H1 (cell line): ENCODE data around the gene SLC9C1. TPM values are rescaled to one million over a fixed set of nuclear protein-coding genes. Genes with fewer than 3 reads are reported as not detected.

Experiments
- CTCF ChIA-PET: fragments of 300-600 bp; sonication (Branson Sonifier 250); formaldehyde crosslinking; loops from one replicate; lab custom pipeline; 2021; ENCODE audit not compliant: partially characterized antibody; lab: Charles Lee
- POLR2A ChIA-PET: fragments of 300-600 bp; sonication (Branson Sonifier 250); formaldehyde crosslinking; loops from one replicate; lab custom pipeline; 2021; ENCODE audit warnings: inconsistent platforms; ENCODE audit not compliant: partially characterized antibody; lab: Charles Lee
- DNase-seq, 2 experiments: peaks; one replicate each; pipeline versions ENCODE4 v3.0.0 to v3.0.0-alpha.2; 2010 to 2022; ENCODE audit warnings: low spot score in 2 of 2, low read depth in 1 of 2, mixed read lengths in 1 of 2
- FAIRE-seq: peaks from 2 replicates; lab custom pipeline; 2011; peaks lifted over from hg19 to GRCh38; lab: Jason Lieb, UNC
- H2AFZ ChIP-seq: 2 replicates; pipeline ENCODE4 v1.8.1; 2012; ENCODE audit warnings: low read length, inconsistent platforms
- H2AK5ac ChIP-seq: 2 replicates; pipeline ENCODE4 v1.6.1; 2013; ENCODE audit warnings: low read depth, low read length
- H2BK120ac ChIP-seq: replicated peaks from 2 replicates; pipeline ENCODE3; 2013; ENCODE audit warnings: low read depth, low read length, inconsistent platforms
- H2BK12ac ChIP-seq: 2 replicates; pipeline ENCODE4 v1.6.1; 2013; ENCODE audit warnings: low read depth, low read length
- H2BK15ac ChIP-seq: 2 replicates; pipeline ENCODE4 v1.6.1; 2013; ENCODE audit warnings: low read length
- H2BK20ac ChIP-seq: 2 replicates; pipeline ENCODE4 v1.6.1; 2013; ENCODE audit warnings: low read length
- H2BK5ac ChIP-seq: 2 replicates; pipeline ENCODE4 v1.6.1; 2013; ENCODE audit warnings: low read depth, low read length
- H3K14ac ChIP-seq: 2 replicates; pipeline ENCODE4 v1.6.1; 2013; ENCODE audit warnings: inconsistent platforms; ENCODE audit not compliant: insufficient read length
- H3K18ac ChIP-seq: 2 replicates; pipeline ENCODE4 v1.6.1; 2013; ENCODE audit warnings: low read length; ENCODE audit errors: extremely low read depth
- H3K23ac ChIP-seq: 2 replicates; pipeline ENCODE4 v1.6.1; 2013; ENCODE audit warnings: inconsistent platforms; ENCODE audit not compliant: insufficient read length
- H3K23me2 ChIP-seq: 2 replicates; pipeline ENCODE4 v1.6.1; 2013; ENCODE audit warnings: low read depth, low read length
- H3K27ac ChIP-seq: 2 replicates; pipeline ENCODE4 v1.6.1; 2011; ENCODE audit warnings: low read depth, low read length, inconsistent platforms
- H3K27me3 ChIP-seq, 4 experiments: replicated peaks in 1 of 4; 1 replicate in 1 of 4; 2 replicates in 3 of 4; pipeline versions ENCODE4 v1.6.1 to v1.8.1; 2011 to 2013; ENCODE audit warnings: low read length in 3 of 4, mild to moderate bottlenecking in 3 of 4, inconsistent platforms in 2 of 4, mixed read lengths in 2 of 4, moderate library complexity in 1 of 4; ENCODE audit not compliant: control insufficient read depth in 3 of 4, insufficient read depth in 3 of 4; ENCODE audit errors: extremely low read depth in 1 of 4
- H3K36me3 ChIP-seq, 4 experiments: 2 replicates each; pipeline versions ENCODE4 v1.6.1 to v1.8.1; 2011 to 2013; ENCODE audit warnings: mild to moderate bottlenecking in 4 of 4, low read length in 3 of 4, moderate library complexity in 2 of 4, control low read depth in 1 of 4, inconsistent platforms in 1 of 4; ENCODE audit not compliant: insufficient read depth in 4 of 4, control insufficient read depth in 2 of 4
- H3K4ac ChIP-seq: replicated peaks from 2 replicates; pipeline ENCODE3; 2013; ENCODE audit warnings: low read length, low read depth, mixed read lengths, inconsistent platforms; ENCODE audit not compliant: insufficient read length
- H3K4me1 ChIP-seq, 4 experiments: replicated peaks in 1 of 4; 1 replicate in 1 of 4; 2 replicates in 3 of 4; pipeline versions ENCODE4 v1.6.1 to v1.8.1; 2011 to 2013; ENCODE audit warnings: low read length in 3 of 4, inconsistent platforms in 2 of 4, mixed read lengths in 1 of 4; ENCODE audit not compliant: insufficient read depth in 4 of 4, control insufficient read depth in 3 of 4
- H3K4me2 ChIP-seq, 2 experiments: 2 replicates each; pipeline versions ENCODE4 v1.6.1 to v1.8.1; 2011 to 2013; ENCODE audit warnings: low read depth in 2 of 2, low read length in 2 of 2, control low read depth in 1 of 2, inconsistent platforms in 1 of 2, mild to moderate bottlenecking in 1 of 2; ENCODE audit not compliant: insufficient read depth in 1 of 2
- H3K4me3 ChIP-seq, 4 experiments: fragments of 200-600, 300-600 bp in 1 of 4; sonication (generic), shearing (Covaris generic), sonication (Bioruptor Twin) in 1 of 4; 2 replicates each; pipeline versions ENCODE4 v1.5.1 to v1.8.1; 2011 to 2016; ENCODE audit warnings: low read length in 4 of 4, low read depth in 3 of 4, control low read depth in 2 of 4, inconsistent platforms in 2 of 4, mild to moderate bottlenecking in 2 of 4, mixed read lengths in 1 of 4, moderate library complexity in 1 of 4; ENCODE audit not compliant: insufficient read depth in 2 of 4; ENCODE audit errors: extremely low read depth in 1 of 4
- H3K56ac ChIP-seq: replicated peaks from 2 replicates; pipeline ENCODE3; 2013; ENCODE audit warnings: low read depth, mild to moderate bottlenecking, mixed read lengths, low read length, inconsistent platforms; ENCODE audit not compliant: insufficient read length
- H3K79me1 ChIP-seq: 2 replicates; pipeline ENCODE4 v1.6.1; 2013; ENCODE audit warnings: low read depth, low read length, control low read depth
- H3K79me2 ChIP-seq, 2 experiments: 2 replicates each; pipeline versions ENCODE4 v1.6.1 to v1.8.1; 2012 to 2013; ENCODE audit warnings: low read length in 2 of 2, mild to moderate bottlenecking in 2 of 2, inconsistent platforms in 1 of 2; ENCODE audit not compliant: insufficient read depth in 2 of 2, control insufficient read depth in 1 of 2
- H3K9ac ChIP-seq, 4 experiments: replicated peaks in 1 of 4; 1 replicate in 1 of 4; 2 replicates in 3 of 4; pipeline versions ENCODE4 v1.6.1 to v1.8.1; 2011 to 2013; ENCODE audit warnings: low read depth in 3 of 4, low read length in 3 of 4, control low read depth in 2 of 4, mild to moderate bottlenecking in 2 of 4, moderate library complexity in 2 of 4, inconsistent platforms in 1 of 4; ENCODE audit errors: extremely low read depth in 1 of 4
- H3K9me3 ChIP-seq, 2 experiments: 2 replicates each; pipeline versions ENCODE4 v1.6.1 to v1.8.1; 2012 to 2013; ENCODE audit warnings: mild to moderate bottlenecking in 2 of 2, moderate library complexity in 2 of 2, control low read depth in 1 of 2, inconsistent platforms in 1 of 2, low read depth in 1 of 2, low read length in 1 of 2, mixed read lengths in 1 of 2; ENCODE audit not compliant: insufficient read depth in 2 of 2
- H4K20me1 ChIP-seq, 2 experiments: replicated peaks in 1 of 2; 2 replicates each; pipeline versions ENCODE3 to v1.8.1; 2011 to 2013; ENCODE audit warnings: inconsistent platforms in 2 of 2, low read length in 2 of 2, mild to moderate bottlenecking in 1 of 2; ENCODE audit not compliant: insufficient read depth in 2 of 2, control insufficient read depth in 1 of 2
- H4K5ac ChIP-seq: 2 replicates; pipeline ENCODE4 v1.6.1; 2013; ENCODE audit warnings: low read length, low read depth, mixed read lengths, inconsistent platforms; ENCODE audit not compliant: insufficient read length
- H4K8ac ChIP-seq: 2 replicates; pipeline ENCODE4 v1.8.0; 2013; ENCODE audit warnings: mild to moderate bottlenecking, moderate library complexity, low read length, inconsistent platforms; ENCODE audit not compliant: insufficient read depth; ENCODE audit errors: extremely low read depth
- H4K91ac ChIP-seq: replicated peaks from 2 replicates; pipeline ENCODE3; 2013; ENCODE audit warnings: low read length, mixed read lengths, inconsistent platforms; ENCODE audit not compliant: insufficient read length
- BRCA1 ChIP-seq: IDR thresholded peaks from 2 replicates; pipeline ENCODE4 v1.6.1; 2012; ENCODE audit warnings: low read depth, low read length, improper control_type of control experiment
- GABPA ChIP-seq: IDR thresholded peaks from 2 replicates; pipeline ENCODE4 v1.6.1; 2011; ENCODE audit warnings: mild to moderate bottlenecking, low read length, moderate library complexity, borderline replicate concordance; ENCODE audit not compliant: insufficient read depth
- HDAC6 ChIP-seq: IDR thresholded peaks from one replicate; pipeline ENCODE4 v1.7.1; 2012; ENCODE audit warnings: low read depth, mild to moderate bottlenecking, inconsistent platforms, low read length, moderate library complexity
- PHF8 ChIP-seq: fragments of 200-600 bp; sonication (generic); conservative IDR thresholded peaks from 2 replicates; pipeline ENCODE4 v1.7.1; 2012; ENCODE audit warnings: low read depth, mild to moderate bottlenecking, inconsistent platforms, low read length, moderate library complexity
- RFX5 ChIP-seq: IDR thresholded peaks from 2 replicates; pipeline ENCODE4 v1.6.1; 2011; ENCODE audit warnings: low read depth, low read length, improper control_type of control experiment, borderline replicate concordance
- polyA plus RNA-seq, 7 experiments: library from polyadenylated mRNA; depleted of rRNA in 3 of 7; stranded (reverse) in 5 of 7; unstranded in 2 of 7; fragments of >200 nt in 5 of 7; fragments of 200-250 nt in 2 of 7; gene quantifications; 1 replicate in 5 of 7; 2 replicates in 1 of 7; 4 replicates in 1 of 7; pipeline versions ENCODE4 v1.2.1 to v1.2.3, GENCODE V29; 2011 to 2013; ENCODE audit warnings: missing spikeins in 2 of 7, mixed read lengths in 2 of 7
- total RNA-seq: library from RNA; stranded (reverse); fragmentation: NEBNext Ultra II Directional; extraction: Animal tissue kit (Norgen Biotek cat#: 25700); gene quantifications from 2 replicates; pipeline ENCODE4 v1.2.1, GENCODE V29; 2021
- TF ChIP-seq, protein P1 (sequence below): IDR thresholded peaks from 2 replicates; pipeline ENCODE4 v1.6.1; 2012; ENCODE audit warnings: inconsistent platforms

The SLC9C1 gene
- total and polyA plus RNA-seq, 2 of the 8 experiments (the other 6 are each of a cell fraction or from before 2014, with no cell fraction given) = 0.15 to 0.24 TPM

DNA sequence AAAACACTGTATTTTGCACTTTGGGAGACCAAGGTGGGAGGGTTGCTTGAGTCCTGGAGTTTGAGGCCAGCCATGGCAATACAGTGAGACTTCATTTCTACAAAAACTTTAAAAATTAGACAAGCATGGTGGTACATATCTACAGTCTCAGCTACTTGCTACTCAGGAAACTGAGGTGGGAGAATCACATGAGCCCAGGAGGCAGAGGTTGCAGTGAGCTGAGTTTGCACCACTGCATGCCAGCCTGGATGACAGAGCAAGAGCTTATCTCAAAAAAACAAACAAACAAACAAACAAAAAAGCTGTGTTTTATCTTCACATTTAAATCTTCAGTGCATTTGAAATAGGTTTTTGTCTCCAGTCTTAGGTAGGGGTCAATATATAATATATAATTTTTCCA is 4.8 kb upstream of the SLC9C1 start:
- Histone ChIP-seq H2BK5ac (no peak overlapping the region), H3K56ac (no peak overlapping the region), H3K27me3 (no peaks in the 10 kb centered on the region), H4K8ac (no peak overlapping the region), H4K5ac (no peak overlapping the region), H3K4me2 (no peak overlapping the region), H2BK20ac (no peak overlapping the region), H2AFZ (no peak overlapping the region), H3K27ac (no peak overlapping the region), H3K4ac (no peak overlapping the region), H2AK5ac (no peak overlapping the region), H3K18ac (no peak overlapping the region), H2BK12ac (no peak overlapping the region), H3K9me3 (no peaks in the 10 kb centered on the region; a peak in 1 of 4 replicates), H4K91ac (no peak overlapping the region), H2BK15ac (no peak overlapping the region), H3K9ac (no peak overlapping the region), H3K14ac (no peak overlapping the region), H3K79me1 (no peaks in the 10 kb centered on the region; the same call in 1 of the 2 replicates), H3K36me3 (peaks cover 0 to 2% (median 0%) of the 10 kb centered on the region in 4 experiments; a peak in 1 of 8 replicates), H3K4me1 (peaks cover 3 to 12% (median 10%) of the 10 kb centered on the region in 4 experiments), H3K4me3 (no peak overlapping the region), H3K23ac (no peak overlapping the region), H2BK120ac (no peak overlapping the region), H3K23me2 (peaks cover 10% of the 10 kb centered on the region; the same call in 1 of the 2 replicates), H4K20me1 (no peaks in the 10 kb centered on the region), H3K79me2 (no peaks in the 10 kb centered on the region)
- POLR2A ChIA-PET = interaction anchor here (1.1 kb wide), 1 partner anchor 35 kb away, joined by 4 read pairs; no protein-coding TSS in a partner anchor
- DNase-seq (no peak), FAIRE-seq (no peak)
- CTCF ChIA-PET = interaction anchor here (1.2 to 1.5 kb wide), 4 partner anchors 21 to 221 kb away, joined by 4 to 5 read pairs (median 5); no protein-coding TSS in a partner anchor
- TF ChIP-seq, protein P1, sequence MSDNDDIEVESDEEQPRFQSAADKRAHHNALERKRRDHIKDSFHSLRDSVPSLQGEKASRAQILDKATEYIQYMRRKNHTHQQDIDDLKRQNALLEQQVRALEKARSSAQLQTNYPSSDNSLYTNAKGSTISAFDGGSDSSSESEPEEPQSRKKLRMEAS = no peak
- TF ChIP-seq BRCA1 (no peak), PHF8 (no peak), GABPA (no peak), RFX5 (no peak), HDAC6 (no peak)
